Measurements from ENCODE around the gene CCL17.

Gene CCL17

DNA sequence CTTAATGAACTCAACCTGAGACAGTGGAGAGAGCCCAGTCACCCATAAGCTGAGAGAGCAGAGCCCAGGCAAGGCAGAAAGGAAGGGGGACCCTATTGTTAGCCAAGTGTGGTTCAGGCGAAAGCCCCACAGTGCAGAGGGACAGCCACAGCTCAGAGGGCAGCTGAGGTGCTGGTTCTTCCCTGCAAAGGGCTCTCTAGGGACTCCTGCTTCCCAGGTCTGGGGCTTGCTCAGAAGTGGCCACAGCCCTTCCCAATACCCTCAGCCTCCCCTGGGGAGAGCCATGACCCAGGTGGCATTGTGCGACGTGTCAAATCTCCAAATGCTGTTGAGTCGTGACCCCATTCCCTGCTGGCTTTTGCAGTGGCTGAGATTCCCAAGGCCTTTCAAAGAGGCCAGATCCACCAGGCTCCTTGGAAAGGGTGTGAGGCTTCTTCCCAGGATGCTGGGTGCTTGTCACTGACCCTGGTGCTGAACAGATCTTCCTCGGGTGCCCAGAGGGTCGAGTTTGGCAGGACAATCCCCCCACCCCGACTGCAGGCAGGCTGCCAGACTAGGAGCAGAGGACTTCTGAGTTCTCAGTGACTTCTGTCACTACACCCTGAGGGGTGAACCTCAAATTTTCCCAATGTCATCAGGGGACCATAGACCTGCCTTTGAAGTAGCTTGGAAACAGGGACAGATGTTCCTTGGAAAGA lies 2.5 kb upstream of the CCL17 start:
- no peaks in the 10 kb centered on the region for H3K36me3 ChIP-seq
- H3K4me3 ChIP-seq (ENCODE audit: low read depth, low read length), result no peak overlapping the region
- DNase-seq, result no peak
- no peaks in the 10 kb centered on the region for H3K4me1 ChIP-seq
- no peaks in the 10 kb centered on the region for H3K9me3 ChIP-seq
- H3K27me3 ChIP-seq, result no peaks in the 10 kb centered on the region
- TF ChIP-seq, protein P1, sequence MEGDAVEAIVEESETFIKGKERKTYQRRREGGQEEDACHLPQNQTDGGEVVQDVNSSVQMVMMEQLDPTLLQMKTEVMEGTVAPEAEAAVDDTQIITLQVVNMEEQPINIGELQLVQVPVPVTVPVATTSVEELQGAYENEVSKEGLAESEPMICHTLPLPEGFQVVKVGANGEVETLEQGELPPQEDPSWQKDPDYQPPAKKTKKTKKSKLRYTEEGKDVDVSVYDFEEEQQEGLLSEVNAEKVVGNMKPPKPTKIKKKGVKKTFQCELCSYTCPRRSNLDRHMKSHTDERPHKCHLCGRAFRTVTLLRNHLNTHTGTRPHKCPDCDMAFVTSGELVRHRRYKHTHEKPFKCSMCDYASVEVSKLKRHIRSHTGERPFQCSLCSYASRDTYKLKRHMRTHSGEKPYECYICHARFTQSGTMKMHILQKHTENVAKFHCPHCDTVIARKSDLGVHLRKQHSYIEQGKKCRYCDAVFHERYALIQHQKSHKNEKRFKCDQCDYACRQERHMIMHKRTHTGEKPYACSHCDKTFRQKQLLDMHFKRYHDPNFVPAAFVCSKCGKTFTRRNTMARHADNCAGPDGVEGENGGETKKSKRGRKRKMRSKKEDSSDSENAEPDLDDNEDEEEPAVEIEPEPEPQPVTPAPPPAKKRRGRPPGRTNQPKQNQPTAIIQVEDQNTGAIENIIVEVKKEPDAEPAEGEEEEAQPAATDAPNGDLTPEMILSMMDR (IDR thresholded peaks at IDR 0.05; ENCODE audit: low read depth, low read length), result no peak

DNA sequence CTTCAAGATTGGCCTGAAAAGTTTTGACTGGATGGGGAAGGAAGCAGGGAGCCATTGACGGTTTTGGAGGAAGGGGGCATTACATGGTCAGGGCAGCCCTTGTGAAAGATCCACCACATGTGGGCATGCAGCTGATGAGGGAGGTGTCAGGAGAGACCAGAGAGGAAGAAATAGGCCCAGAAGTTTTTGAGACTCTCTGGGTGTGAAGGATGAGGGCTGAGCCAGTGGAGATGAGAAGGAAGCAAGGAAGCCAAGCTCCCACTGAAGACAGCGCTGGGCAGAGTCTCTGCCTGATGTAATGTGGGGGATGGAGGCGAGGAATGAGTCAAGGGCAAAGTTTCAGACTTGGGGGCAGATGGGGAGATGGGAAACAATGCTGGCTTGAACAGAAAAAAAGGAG lies 530 bp downstream of the CCL17 start:
- TF ChIP-seq, protein P1 (IDR thresholded peaks at IDR 0.05; ENCODE audit: low read depth, low read length), result no peak
- DNase-seq, result no peak
- no peaks in the 10 kb centered on the region for H3K27me3 ChIP-seq
- H3K9me3 ChIP-seq, result peaks cover 2% of the 10 kb centered on the region; the same call in 1 of the 2 replicates
- H3K4me1 ChIP-seq, result no peaks in the 10 kb centered on the region; the same call in 1 of the 2 replicates
- no peaks in the 10 kb centered on the region for H3K36me3 ChIP-seq
- no peak overlapping the region for H3K4me3 ChIP-seq (ENCODE audit: low read depth, low read length)

DNA sequence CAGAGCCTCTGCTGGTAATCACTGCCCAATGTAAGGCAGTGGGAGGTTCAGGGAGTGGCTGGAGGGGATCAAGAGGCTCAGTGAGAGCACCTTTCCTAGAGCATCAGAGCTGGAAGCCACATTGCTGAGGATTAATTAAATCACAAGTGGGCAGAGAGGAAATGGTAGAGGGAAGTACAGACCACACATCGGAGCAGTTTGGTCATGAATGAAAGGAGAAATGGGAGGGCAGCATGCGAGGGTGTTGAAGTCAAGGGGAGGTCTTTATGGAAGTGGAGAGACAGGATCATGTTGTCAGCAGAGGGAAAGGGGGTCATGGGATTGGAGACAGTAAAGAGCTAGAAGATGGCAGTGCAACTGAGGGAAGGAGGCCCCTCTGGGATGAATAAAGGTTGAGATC lies 2.3 kb downstream of the CCL17 start:
- TF ChIP-seq, protein P1 (IDR thresholded peaks at IDR 0.05; ENCODE audit: low read depth, low read length), result no peak
- Histone ChIP-seq H3K9me3 (peaks cover 2% of the 10 kb centered on the region; the same call in 1 of the 2 replicates), H3K4me3 (ENCODE audit: low read depth, low read length) (no peak overlapping the region), H3K27me3 (no peaks in the 10 kb centered on the region), H3K36me3 (no peaks in the 10 kb centered on the region), H3K4me1 (no peaks in the 10 kb centered on the region; the same call in 1 of the 2 replicates)
- no peak for DNase-seq

DNA sequence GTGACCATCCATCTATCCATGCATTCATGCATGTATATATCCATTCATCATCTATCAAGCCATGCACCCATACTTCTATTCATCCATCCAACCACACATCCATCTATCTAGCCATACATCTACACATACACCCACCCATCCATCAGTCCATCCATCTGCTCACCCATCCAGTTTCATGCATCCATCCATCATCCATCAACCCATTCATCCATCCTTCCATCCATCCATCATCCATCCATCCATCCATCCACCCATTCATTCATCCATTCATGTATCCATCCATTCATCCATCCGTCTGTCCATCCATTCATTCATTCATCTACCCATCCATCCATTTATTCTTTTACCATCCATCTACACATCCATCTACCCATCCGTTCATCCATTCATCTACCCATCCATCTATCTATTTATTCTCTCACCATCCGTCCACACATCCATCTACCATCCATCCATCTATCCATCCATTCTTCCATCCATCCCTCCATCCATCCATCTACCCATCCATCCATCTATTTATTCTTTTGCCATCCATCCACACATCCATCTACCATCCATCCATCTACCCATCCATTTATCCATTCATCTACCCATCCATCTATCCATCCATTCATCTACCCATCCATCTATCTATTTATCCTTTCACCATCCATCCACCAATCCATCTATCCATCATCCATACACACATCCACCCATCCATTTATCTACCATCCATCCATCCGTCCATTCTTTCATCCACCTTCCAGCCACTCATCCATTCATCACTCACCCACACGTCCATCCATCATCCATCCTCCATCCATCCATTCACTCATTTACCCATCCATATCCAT lies 3.2 kb downstream of the CCL17 start:
- Histone ChIP-seq H3K9me3 (peaks cover 2% of the 10 kb centered on the region; the same call in 1 of the 2 replicates), H3K27me3 (no peaks in the 10 kb centered on the region), H3K4me1 (no peaks in the 10 kb centered on the region; the same call in 1 of the 2 replicates), H3K4me3 (ENCODE audit: low read depth, low read length) (no peak overlapping the region), H3K36me3 (no peaks in the 10 kb centered on the region)
- DNase-seq, result no peak
- TF ChIP-seq, protein P1 (IDR thresholded peaks at IDR 0.05; ENCODE audit: low read depth, low read length), result no peak

DNA sequence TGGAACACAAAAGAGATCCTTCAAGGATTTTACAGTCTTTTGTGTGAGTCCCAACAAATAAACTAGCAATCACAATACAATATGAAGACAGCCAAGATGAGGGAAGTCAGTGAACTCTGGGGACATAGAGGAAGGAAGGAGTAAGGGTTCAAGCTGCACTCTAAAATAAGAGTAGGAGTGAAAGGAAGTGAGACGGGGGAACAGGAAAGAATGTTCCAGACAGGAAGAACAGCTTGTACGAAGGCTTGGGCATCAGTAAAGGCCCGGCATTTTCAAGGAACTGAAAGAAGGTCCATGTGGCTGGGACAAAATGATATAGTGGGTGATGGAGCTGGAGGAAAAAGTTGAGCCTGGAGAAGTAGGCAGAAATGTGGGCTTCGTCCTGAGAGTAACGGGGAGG lies 4.5 kb downstream of the CCL17 start:
- TF ChIP-seq, protein P1 (IDR thresholded peaks at IDR 0.05; ENCODE audit: low read depth, low read length), result no peak
- Histone ChIP-seq H3K4me1 (no peaks in the 10 kb centered on the region; the same call in 1 of the 2 replicates), H3K9me3 (peaks cover 2% of the 10 kb centered on the region; the same call in 1 of the 2 replicates), H3K4me3 (ENCODE audit: low read depth, low read length) (no peak overlapping the region), H3K36me3 (no peaks in the 10 kb centered on the region), H3K27me3 (no peaks in the 10 kb centered on the region)
- DNase-seq, result no peak
